WTC11 (cell line): ENCODE measurements around the gene CENPU. TPM values are rescaled to one million over a fixed set of nuclear protein-coding genes. Genes with fewer than 3 reads are reported as not detected.

ENCODE experiments used
- ATAC-seq: fragments of 200-7000 bp; cut with Tn5 transposase; 2 replicates; pipeline ENCODE4 v1.10.0; 2021; ENCODE audit warnings: mild to moderate bottlenecking, moderate library complexity
- CTCF ChIA-PET: fragments of 300-600 bp; sonication (Branson Sonifier 250); formaldehyde crosslinking; loops from one replicate; lab custom pipeline; 2021; ENCODE audit warnings: antibody characterized with exemption; lab: Charles Lee
- POLR2A ChIA-PET: fragments of 350-600 bp; sonication (Branson Sonifier 250); formaldehyde crosslinking; loops from one replicate; lab custom pipeline; 2021; ENCODE audit warnings: antibody characterized with exemption; lab: Charles Lee
- DNase-seq: peaks from one replicate; pipeline ENCODE4 v3.0.0; 2021; ENCODE audit warnings: low spot score
- H3K27ac Mint-ChIP-seq: 2 replicates; pipeline ENCODE4 v1.8.0; 2021; ENCODE audit warnings: mixed read lengths
- H3K27me3 Mint-ChIP-seq: 2 replicates; pipeline ENCODE4 v1.8.0; 2021; ENCODE audit warnings: low read depth, mild to moderate bottlenecking, moderate library complexity, mixed read lengths
- H3K36me3 Mint-ChIP-seq: 2 replicates; pipeline ENCODE4 v1.8.0; 2021; ENCODE audit warnings: mixed read lengths
- H3K4me1 Mint-ChIP-seq: 2 replicates; pipeline ENCODE4 v1.8.0; 2022; ENCODE audit warnings: mixed read lengths
- H3K4me3 Mint-ChIP-seq: 2 replicates; pipeline ENCODE4 v1.8.0; 2021; ENCODE audit warnings: mild to moderate bottlenecking, moderate library complexity, mixed read lengths
- H3K9me3 Mint-ChIP-seq: 2 replicates; pipeline ENCODE4 v1.8.0; 2021; ENCODE audit warnings: mixed read lengths
- FOXK1 ChIP-seq: sonication (generic); formaldehyde crosslinking; IDR thresholded peaks from 2 replicates; pipeline ENCODE4 v1.8.0; 2022; ENCODE audit warnings: mild to moderate bottlenecking, moderate library complexity, missing genetic modification reagents
- KAT7 ChIP-seq: sonication (generic); formaldehyde crosslinking; IDR thresholded peaks from 2 replicates; pipeline ENCODE4 v1.8.1; 2023; ENCODE audit warnings: missing genetic modification reagents, mild to moderate bottlenecking, borderline replicate concordance
- NFATC4 ChIP-seq: fragments of 250-450 bp; sonication (Bioruptor Pico); IDR thresholded peaks from 2 replicates; pipeline ENCODE4 v1.9.0; 2021; ENCODE audit warnings: mild to moderate bottlenecking
- NFYB ChIP-seq: sonication (generic); formaldehyde crosslinking; conservative IDR thresholded peaks from 2 replicates; pipeline ENCODE4 v1.8.0; 2022; ENCODE audit warnings: low read depth, missing genetic modification reagents
- NR2C2 ChIP-seq: sonication (generic); formaldehyde crosslinking; IDR thresholded peaks from 2 replicates; pipeline ENCODE4 v1.8.0; 2022; ENCODE audit warnings: mild to moderate bottlenecking, missing genetic modification reagents
- SOX15 ChIP-seq: fragments of 250-450 bp; sonication (Bioruptor Pico); IDR thresholded peaks from 2 replicates; pipeline ENCODE4 v1.9.0; 2021; ENCODE audit warnings: mild to moderate bottlenecking
- TP53 ChIP-seq: sonication (generic); formaldehyde crosslinking; IDR thresholded peaks from 2 replicates; pipeline ENCODE4 v1.8.1; 2023; ENCODE audit warnings: mild to moderate bottlenecking, missing genetic modification reagents
- ZNF317 ChIP-seq: sonication (generic); formaldehyde crosslinking; IDR thresholded peaks from 2 replicates; pipeline ENCODE4 v1.8.1; 2023; ENCODE audit warnings: low read depth, mild to moderate bottlenecking, moderate library complexity, missing genetic modification reagents, borderline replicate concordance
- total RNA-seq: library from RNA; stranded (reverse); gene quantifications from 3 replicates; pipeline ENCODE4 v1.2.3, GENCODE V29; 2021
- TF ChIP-seq, protein P1 (sequence below): sonication (generic); formaldehyde crosslinking; IDR thresholded peaks from 2 replicates; pipeline ENCODE4 v1.8.1; 2023; ENCODE audit warnings: mild to moderate bottlenecking, missing genetic modification reagents, moderate library complexity
- TF ChIP-seq, protein P2 (sequence below): sonication (generic); formaldehyde crosslinking; IDR thresholded peaks from 2 replicates; pipeline ENCODE4 v1.8.1; 2022; ENCODE audit warnings: mild to moderate bottlenecking, missing genetic modification reagents, moderate library complexity, borderline replicate concordance
- TF ChIP-seq, protein P3 (sequence below): sonication (generic); formaldehyde crosslinking; IDR thresholded peaks from 2 replicates; pipeline ENCODE4 v1.8.0; 2023; ENCODE audit warnings: missing genetic modification reagents
- TF ChIP-seq, protein P4 (sequence below): fragments of 250-450 bp; sonication (Bioruptor Pico); IDR thresholded peaks from 2 replicates; pipeline ENCODE4 v1.9.0; 2021; ENCODE audit warnings: moderate library complexity, mild to moderate bottlenecking, inconsistent platforms, borderline replicate concordance
- TF ChIP-seq, protein P5 (sequence below): sonication (generic); formaldehyde crosslinking; IDR thresholded peaks from 2 replicates; pipeline ENCODE4 v1.8.0; 2023; ENCODE audit warnings: mild to moderate bottlenecking, missing genetic modification reagents
- TF ChIP-seq, protein P6 (sequence below): sonication (generic); formaldehyde crosslinking; IDR thresholded peaks from 2 replicates; pipeline ENCODE4 v1.8.0; 2022; ENCODE audit warnings: mild to moderate bottlenecking, missing genetic modification reagents

The CENPU gene
- total RNA-seq, 1 experiment from 2014 or later = 60.5 TPM

DNA sequence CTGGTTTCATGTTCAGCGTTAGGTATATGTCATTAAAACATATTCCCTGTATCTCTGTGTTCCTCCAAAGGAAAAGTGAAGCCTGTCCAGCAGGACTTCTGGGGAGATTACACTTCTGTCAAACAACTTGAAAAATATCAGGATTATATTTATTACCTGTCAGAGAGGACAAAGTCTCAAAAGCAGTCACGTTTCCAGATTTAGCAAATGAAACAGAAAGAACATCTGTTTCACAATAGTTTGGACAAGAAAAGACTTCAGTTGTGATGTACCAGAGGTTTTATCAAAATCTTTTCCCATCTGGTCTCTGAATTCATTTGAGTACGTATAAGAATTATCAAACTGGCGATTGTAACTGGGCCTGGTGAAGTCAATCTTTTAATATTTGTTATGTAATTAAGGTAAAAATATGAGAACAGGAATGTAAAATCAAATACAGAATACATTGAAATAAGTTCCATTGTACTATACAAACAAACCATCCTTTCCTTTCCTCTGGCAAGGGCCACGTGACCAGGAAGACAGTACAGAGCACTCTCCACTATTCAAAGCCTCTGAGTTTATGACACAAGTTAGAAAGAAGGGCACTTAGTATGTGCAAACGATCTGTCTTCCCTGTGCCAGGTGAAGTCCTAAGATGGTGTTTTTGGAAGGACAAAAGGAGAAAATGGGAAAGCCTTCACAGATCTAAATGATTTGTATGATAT is 87.8 kb downstream of the CENPU start:
- H3K9me3 Mint-ChIP-seq = no peaks in the 10 kb centered on the region
- POLR2A ChIA-PET = no interaction called here
- peak overlapping the region; percentile 88 for H3K4me3 Mint-ChIP-seq
- DNase-seq (no peak), ATAC-seq (no peak)
- CTCF ChIA-PET = no interaction called here
- no peaks in the 10 kb centered on the region; the same call in 1 of the 2 replicates for H3K36me3 Mint-ChIP-seq
- TF ChIP-seq, protein P1, sequence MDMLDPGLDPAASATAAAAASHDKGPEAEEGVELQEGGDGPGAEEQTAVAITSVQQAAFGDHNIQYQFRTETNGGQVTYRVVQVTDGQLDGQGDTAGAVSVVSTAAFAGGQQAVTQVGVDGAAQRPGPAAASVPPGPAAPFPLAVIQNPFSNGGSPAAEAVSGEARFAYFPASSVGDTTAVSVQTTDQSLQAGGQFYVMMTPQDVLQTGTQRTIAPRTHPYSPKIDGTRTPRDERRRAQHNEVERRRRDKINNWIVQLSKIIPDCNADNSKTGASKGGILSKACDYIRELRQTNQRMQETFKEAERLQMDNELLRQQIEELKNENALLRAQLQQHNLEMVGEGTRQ (CRISPR knock-in tag) = peak; percentile 45; the same call in 1 of the 2 replicates
- no peak for TF ChIP-seq SOX15 (CRISPR knock-in tag)
- no peaks in the 10 kb centered on the region for H3K27me3 Mint-ChIP-seq
- H3K4me1 Mint-ChIP-seq = peaks cover 72% of the 10 kb centered on the region
- H3K27ac Mint-ChIP-seq = peak overlapping the region; percentile 16; the same call in 1 of the 2 replicates

DNA sequence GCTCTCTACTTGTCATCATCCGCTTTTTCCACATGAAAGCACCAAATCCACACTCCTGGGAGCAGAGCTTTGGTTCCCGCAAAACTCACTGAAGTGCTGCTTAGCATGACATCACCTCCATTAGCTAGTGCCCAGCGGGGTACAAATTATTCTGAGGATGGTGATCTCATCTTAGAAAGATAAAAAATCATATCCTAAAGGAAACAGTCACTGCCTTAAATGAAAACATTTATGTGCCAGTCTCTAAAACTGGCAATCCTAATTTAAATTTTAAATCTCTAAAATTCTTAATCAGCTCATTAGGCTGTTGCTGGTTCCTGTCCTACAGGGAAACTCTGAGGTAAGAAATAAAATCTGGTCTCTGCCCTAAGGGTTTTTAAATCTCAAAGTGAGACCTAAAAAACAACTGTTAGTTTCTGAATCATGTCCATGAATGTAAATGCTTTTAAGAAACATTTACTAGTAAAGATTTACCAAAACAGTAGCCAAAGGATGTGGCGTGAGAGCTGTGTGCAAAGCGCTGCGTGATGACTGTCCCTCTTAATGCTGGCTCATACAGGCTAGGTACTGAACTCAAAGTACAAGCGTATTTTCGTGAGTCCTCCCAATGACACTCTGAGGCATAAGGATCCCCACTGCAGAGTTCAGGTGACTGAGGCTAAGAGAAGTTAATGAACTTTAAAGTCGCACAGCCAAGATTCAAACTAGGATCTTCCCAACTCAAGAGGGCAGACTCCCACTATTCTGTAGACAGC is 89.2 kb downstream of the CENPU start:
- H3K27ac Mint-ChIP-seq = peak overlapping the region; percentile 96
- H3K9me3 Mint-ChIP-seq = no peaks in the 10 kb centered on the region
- DNase-seq (no peak), ATAC-seq (no peak)
- TF ChIP-seq, protein P2, sequence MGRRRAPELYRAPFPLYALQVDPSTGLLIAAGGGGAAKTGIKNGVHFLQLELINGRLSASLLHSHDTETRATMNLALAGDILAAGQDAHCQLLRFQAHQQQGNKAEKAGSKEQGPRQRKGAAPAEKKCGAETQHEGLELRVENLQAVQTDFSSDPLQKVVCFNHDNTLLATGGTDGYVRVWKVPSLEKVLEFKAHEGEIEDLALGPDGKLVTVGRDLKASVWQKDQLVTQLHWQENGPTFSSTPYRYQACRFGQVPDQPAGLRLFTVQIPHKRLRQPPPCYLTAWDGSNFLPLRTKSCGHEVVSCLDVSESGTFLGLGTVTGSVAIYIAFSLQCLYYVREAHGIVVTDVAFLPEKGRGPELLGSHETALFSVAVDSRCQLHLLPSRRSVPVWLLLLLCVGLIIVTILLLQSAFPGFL = no peak
- TF ChIP-seq ZNF317 (CRISPR knock-in tag) = no peak
- TF ChIP-seq TP53 (CRISPR knock-in tag) = no peak
- TF ChIP-seq FOXK1 (CRISPR knock-in tag) = no peak
- TF ChIP-seq, protein P3, sequence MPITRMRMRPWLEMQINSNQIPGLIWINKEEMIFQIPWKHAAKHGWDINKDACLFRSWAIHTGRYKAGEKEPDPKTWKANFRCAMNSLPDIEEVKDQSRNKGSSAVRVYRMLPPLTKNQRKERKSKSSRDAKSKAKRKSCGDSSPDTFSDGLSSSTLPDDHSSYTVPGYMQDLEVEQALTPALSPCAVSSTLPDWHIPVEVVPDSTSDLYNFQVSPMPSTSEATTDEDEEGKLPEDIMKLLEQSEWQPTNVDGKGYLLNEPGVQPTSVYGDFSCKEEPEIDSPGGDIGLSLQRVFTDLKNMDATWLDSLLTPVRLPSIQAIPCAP = no peak
- no peak for TF ChIP-seq NFYB (CRISPR knock-in tag)
- TF ChIP-seq, protein P4, sequence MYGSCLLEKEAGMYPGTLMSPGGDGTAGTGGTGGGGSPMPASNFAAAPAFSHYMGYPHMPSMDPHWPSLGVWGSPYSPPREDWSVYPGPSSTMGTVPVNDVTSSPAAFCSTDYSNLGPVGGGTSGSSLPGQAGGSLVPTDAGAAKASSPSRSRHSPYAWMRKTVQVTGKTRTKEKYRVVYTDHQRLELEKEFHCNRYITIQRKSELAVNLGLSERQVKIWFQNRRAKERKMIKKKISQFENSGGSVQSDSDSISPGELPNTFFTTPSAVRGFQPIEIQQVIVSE (CRISPR knock-in tag) = no peak
- TF ChIP-seq, protein P5, sequence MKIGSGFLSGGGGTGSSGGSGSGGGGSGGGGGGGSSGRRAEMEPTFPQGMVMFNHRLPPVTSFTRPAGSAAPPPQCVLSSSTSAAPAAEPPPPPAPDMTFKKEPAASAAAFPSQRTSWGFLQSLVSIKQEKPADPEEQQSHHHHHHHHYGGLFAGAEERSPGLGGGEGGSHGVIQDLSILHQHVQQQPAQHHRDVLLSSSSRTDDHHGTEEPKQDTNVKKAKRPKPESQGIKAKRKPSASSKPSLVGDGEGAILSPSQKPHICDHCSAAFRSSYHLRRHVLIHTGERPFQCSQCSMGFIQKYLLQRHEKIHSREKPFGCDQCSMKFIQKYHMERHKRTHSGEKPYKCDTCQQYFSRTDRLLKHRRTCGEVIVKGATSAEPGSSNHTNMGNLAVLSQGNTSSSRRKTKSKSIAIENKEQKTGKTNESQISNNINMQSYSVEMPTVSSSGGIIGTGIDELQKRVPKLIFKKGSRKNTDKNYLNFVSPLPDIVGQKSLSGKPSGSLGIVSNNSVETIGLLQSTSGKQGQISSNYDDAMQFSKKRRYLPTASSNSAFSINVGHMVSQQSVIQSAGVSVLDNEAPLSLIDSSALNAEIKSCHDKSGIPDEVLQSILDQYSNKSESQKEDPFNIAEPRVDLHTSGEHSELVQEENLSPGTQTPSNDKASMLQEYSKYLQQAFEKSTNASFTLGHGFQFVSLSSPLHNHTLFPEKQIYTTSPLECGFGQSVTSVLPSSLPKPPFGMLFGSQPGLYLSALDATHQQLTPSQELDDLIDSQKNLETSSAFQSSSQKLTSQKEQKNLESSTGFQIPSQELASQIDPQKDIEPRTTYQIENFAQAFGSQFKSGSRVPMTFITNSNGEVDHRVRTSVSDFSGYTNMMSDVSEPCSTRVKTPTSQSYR = no peak
- TF ChIP-seq, protein P6, sequence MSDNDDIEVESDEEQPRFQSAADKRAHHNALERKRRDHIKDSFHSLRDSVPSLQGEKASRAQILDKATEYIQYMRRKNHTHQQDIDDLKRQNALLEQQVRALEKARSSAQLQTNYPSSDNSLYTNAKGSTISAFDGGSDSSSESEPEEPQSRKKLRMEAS (CRISPR knock-in tag) = no peak
- no peak for TF ChIP-seq KAT7 (CRISPR knock-in tag)
- no peak for TF ChIP-seq NFATC4
- no peak for TF ChIP-seq NR2C2 (CRISPR knock-in tag)
- no peaks in the 10 kb centered on the region; the same call in 1 of the 2 replicates for H3K36me3 Mint-ChIP-seq
- POLR2A ChIA-PET = interaction anchor here (0.6 kb wide), 1 partner anchor 31 kb away, joined by 3 read pairs; no protein-coding TSS in a partner anchor
- H3K27me3 Mint-ChIP-seq = no peaks in the 10 kb centered on the region
- CTCF ChIA-PET = interaction anchor here (0.6 to 1.6 kb wide), 2 partner anchors 381 to 383 kb away, joined by 3 to 6 read pairs; no protein-coding TSS in a partner anchor
- H3K4me1 Mint-ChIP-seq = peaks cover 73% of the 10 kb centered on the region
- peak overlapping the region; percentile 41 for H3K4me3 Mint-ChIP-seq

Other genes with a start within 250 kb of the CENPU start
- 54.2 to 78.9 TPM (median 63.2 TPM) in 3 replicates for gene CASP3, start 84.6 kb downstream of the CENPU start, total RNA-seq
- gene PRIMPOL, start 84.4 kb downstream of the CENPU start, total RNA-seq = 8.3 to 13.4 TPM (median 9.6 TPM) in 3 replicates
- gene ACSL1, start 91.9 kb upstream of the CENPU start, total RNA-seq = 5.1 to 6.6 TPM (median 5.9 TPM) in 3 replicates